IPS-NIHi7 (cell line): ENCODE measurements around the gene PXMP4.

Experiments
- DNase-seq: peaks from one replicate; pipeline ENCODE4 v3.0.0; 2012; ENCODE audit warnings: mixed read lengths; ENCODE audit errors: extremely low spot score

Gene PXMP4

GRCh38 chr20:33669873-33670640, 50.1 kb downstream of the PXMP4 start:
- DNase-seq, result no peak

GRCh38 chr20:33669224-33669623, 50.9 kb downstream of the PXMP4 start:
- DNase-seq, result no peak

DNA sequence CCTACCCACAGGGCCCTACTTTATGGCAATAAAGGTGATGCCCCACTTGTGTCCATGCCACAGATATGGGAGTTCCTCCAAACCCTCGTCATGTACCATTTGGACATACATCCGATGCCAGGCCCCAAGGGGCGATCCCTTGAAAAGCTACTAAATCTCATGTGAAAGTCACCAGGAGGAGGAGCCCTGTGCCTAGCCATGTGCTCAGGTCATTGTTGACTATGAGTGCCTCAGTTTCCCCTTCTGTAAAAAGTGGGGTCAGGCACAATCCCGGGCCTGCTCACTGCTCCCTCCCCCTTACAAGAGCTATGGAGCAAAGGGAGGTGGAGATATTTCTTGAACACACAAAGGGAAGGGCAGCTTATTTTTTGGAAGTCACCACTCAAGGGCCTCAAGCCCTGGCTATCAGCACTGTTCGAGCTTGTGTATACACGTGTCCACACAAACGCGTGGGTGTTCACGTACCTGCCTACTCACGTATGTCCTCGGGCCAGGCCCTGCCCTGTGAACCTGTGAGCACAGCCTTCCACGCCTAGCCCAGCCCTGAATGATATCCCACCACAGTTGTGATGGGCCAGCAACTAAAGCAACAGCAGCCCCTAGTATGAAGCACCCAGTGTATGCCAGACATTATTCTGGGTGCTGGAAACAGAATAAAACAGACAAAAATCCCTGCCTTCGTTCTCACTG, 51.5 kb downstream of the PXMP4 start:
- no peak for DNase-seq

DNA sequence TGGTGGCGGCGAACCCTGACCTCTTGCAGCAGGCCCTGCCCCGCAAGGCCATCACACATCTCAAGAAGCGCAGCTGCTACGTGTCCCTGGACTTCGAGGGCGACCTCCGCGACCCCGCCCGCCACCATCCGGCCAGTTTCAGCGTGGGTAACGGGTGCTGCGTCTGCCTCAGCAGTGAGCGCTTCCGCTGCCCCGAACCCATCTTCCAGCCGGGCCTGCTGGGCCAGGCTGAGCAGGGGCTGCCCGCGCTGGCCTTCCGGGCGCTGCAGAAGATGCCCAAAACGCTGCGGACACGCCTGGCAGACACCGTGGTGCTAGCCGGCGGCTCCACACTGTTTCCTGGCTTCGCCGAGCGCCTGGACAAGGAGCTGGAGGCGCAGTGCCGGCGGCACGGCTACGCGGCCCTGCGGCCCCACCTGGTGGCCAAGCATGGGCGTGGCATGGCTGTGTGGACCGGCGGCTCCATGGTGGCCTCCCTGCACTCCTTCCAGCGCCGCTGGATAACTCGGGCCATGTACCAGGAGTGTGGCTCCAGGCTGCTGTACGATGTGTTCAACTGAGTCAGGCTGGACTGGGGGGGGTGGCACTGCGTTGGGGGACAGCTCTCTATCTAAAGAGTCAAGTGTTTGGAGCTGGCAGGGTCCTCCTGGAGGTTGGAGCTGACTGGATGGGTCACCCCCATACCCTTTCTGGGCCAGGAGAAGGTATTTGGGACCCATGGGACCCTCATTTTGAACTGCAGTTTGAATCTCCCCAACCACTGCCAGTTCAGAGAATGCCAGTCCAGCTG, 52.2 kb downstream of the PXMP4 start:
- DNase-seq, result peak; percentile 91

DNA sequence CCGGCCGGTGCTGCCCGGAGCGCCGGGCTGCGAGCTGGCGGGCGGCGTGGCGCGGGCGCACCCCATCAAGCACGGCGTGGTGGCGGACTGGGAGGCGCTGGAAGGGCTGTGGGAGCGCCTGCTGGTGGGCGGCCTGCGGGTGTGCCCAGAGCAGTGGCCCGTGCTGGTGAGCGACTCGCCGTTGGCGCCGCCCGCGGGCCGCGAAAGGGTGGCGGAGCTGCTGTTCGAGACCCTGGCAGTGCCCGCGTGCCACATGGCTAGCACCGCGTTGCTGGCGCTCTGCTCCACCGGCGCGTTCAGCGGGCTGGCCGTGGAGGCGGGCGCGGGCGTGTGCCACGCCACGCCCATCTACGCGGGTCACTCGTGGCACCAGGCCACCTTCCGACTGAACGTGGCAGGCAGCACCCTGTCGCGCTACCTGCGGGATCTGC, 52.9 kb downstream of the PXMP4 start:
- DNase-seq, result no peak

DNA sequence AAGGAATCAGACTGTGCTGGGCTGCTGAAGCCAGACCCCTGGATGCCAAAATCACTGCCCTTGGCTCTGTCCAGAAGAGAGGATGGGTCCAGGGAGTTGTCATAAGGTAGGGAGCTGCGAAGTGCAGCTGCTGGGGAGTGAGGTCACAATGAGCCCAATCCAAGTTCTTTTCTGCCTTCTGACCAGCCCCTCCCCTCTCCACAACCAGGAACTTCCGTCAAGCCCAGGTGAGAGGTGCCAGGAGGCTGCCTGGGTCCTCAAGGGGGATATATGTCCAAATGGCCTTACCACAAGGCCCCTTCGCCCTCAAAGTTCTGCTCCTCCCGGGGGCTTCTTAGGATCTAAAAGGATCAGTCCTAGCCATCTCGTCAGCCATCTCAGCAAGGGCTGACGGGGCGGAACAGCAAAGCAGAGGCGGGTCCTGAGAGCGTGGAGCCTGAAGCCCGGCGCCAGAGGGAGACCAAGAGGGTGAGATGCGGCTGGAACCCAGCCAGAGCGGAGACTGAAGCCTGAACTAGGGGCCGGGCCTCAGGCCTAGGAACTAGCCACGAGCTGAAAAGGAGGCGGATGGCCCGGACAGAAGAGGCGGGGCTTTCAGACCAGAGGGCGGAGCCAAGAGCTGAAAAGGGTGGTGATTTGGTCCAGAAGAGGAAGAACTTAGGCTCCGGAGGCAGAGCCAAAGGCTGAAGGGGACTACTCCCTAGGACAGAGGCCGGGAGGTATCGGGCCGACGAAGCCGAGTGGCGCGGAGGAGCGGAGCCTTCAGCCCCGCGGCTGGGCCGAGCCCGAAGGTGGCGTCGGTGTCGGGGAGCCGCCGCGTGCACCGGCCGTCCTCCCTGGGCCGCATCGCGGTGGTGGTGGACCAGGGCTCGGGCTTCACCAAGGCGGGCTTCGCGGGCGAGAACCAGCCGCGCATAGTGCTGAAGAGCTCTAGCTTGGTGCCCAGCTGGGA, 53.5 kb downstream of the PXMP4 start, which contains the start of gene ACTL10:
TSS of gene ACTL10 (plus strand) at position 651 of the 952 bp plus-strand sequence. CDS start 555 bp downstream, outside the sequence.
- DNase-seq, result peak; percentile 94

DNA sequence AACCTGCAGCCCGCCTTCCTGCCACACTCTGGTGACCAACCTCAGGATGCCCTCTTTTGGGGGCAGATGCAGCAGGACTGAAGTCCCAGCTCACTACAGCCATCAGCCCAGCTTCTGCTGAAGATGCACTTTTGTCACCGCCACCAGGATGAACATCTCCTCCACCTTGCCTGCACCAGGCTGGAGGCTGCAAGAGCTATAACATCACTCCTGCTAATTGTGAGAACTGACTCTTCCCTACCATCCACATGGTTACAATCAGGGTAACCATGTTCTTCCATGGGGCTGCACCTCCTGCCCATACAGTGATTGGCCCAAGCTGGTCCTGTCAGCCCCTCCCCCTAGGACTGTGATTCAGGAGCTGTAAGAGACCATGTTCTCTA, 55.4 kb downstream of the PXMP4 start:
- DNase-seq, result no peak

DNA sequence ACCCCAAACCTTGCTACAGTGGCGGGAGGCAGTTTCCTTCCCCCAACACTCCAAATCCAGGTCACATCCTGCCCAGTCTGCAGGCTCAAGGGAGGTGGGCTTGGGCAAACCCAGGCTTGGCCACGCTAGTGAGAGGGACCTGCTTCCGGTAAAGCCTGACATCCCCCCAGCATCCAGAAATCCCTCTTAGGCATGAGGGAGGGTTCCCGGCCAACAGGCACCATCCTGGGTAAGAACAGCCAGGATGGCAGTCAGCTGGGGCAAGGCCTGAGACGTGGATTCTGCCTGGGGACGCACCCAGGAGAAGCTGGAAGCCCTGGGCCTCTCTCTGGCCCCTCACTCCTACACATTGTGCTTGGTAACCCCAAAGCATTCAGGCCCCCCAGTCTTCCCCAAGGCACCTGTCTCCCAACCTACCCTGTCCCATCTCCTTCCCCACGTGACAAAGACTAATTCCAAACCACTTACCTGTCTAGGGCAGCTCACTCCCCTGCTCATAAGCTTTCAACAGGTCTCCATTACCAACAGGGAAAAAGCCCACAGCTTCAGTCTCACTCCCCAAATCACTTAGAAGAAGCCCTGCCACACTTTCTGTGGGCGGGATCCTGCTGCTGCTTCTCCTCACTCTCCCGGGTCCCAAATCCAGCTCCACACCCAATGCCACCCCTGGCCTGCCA, 55.9 kb downstream of the PXMP4 start:
- no peak for DNase-seq

- peak; percentile 88 for DNase-seq
These were observed 56.7 kb downstream of the PXMP4 start for GRCh38 chr20:33663161-33664084.

DNA sequence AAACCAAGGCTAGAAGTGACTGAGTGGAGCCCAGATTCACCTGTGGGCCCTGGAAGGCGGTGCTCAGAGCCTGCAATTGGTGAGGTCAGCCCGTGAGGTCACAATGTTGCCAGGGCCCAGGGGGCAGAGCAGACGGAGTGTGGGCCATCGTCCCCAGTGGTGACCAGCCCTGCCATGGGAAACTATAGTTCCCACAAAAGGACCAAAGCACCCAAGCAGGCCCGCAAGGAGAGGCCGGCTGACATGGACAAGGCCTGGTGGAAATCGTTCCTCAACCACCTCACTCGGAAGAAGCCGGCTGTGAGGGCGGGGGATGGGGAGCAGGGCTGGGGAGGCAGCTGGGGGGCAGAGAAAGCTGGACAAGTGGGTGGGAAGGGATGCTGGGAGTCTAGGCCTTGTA, 57.9 kb downstream of the PXMP4 start, which contains the start of gene C20orf144:
TSS of gene C20orf144 (plus strand) at position 156 of the 400 bp plus-strand sequence. CDS start at position 175, 19 bp downstream.
- no peak for DNase-seq

- DNase-seq, result no peak
These were observed 59.4 kb downstream of the PXMP4 start for GRCh38 chr20:33660685-33661058.

DNA sequence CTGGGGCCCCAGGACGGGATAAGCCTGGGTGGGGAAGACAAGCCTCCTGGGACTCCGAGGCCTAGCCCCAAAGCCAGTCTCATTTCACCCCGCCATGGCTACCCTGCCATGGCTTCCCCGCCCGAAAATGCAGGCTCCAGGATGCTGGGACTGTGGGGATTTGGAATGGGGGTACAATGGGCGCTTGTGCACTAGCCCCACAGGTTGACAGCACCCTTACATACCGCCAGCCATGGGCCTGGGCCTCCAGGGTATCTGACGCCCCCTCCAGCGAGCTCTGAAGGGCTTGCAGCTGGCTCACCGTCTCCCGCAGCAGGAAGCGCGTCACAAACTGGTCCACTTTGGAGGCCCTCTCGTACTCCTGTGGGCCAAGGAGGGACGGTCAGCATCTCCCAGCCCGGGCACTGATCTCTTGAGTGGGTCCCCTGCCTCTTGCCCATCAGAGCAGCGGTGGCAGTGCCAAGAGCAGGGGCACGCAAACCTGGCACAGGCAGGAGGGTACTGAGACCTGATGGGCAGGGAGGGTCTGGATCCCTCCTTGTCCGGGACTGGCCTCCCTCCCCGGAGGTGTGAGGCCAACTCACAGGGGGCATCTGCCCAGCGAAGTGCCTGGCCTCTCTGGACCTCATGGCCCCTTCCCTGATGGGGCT, 60.0 kb downstream of the PXMP4 start:
- no peak for DNase-seq

GRCh38 chr20:33659341-33660034, 60.6 kb downstream of the PXMP4 start:
- DNase-seq, result no peak

- DNase-seq, result no peak
These were observed 61.2 kb downstream of the PXMP4 start for GRCh38 chr20:33658929-33659328.

GRCh38 chr20:33658510-33658909, 61.6 kb downstream of the PXMP4 start:
- DNase-seq, result no peak

DNA sequence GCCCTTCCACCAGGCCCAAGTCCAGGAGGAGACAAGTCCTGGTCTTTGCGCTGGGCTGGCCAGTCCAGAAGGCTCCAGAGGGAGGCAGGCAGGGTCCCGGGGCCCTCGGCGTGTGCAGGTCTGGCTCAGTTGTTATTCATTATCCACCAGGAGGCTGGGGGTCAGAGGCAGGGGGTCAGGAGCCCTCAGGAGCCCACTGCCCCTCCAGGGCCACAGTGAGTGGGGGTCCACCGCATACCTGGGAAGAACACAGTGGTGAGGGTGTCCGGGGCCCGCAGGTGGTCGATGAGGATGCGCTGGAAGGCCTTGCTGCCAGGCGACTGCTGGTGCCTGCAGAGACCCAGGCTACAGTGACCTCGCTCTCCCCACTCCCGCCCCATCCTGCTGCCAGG, 62.4 kb downstream of the PXMP4 start:
- no peak for DNase-seq

DNA sequence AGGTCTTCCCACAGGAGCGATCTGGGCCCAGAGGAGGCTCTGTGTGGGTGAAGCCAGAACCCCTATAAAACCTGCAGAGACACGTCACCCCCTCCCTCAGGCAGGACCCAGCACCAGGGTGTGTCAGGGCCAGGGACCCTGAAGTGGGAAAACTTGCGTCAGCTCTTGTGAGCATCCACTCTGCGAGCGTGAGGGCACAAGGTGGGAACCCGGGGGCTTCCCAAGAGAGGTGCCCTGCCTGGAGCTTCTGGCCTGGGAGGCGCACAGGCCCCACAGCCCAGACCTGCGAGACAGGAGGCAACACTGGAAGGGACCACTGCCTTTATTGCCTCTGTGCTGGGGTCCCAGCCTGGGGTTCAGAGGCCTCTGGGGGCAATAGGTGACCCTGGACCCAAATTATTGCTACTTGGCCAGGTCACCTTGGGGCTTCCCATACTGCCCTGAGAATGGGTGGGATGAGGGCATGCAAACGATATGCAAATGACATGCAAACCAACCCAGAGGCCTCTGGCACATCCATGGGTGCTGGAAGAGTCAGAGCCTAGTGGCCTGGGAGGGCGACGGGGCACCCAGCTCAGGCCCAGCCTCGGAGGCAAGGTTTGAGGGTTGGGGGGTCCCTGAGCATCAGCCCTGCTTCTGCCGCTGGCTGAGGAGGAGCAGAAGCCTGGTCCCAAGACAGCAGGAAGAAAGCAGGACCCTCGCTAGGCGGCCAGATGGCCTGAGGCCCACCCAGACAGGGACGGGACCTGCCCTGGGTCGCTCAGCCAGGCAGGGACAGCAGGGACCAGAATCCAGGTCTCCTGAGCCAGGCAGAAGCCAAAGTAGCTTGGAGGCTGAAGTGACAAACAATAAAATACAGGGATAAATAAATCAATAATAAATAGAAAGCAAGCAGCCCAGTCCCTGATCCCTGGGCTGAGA, 63.1 kb downstream of the PXMP4 start:
- DNase-seq, result no peak
